ENCODE results near the gene ARID5A. TPM values are rescaled to one million over a fixed set of nuclear protein-coding genes. Genes with fewer than 3 reads are reported as not detected.

The ARID5A gene
- total and polyA plus RNA-seq, 2 of the 13 experiments (the other 11 are each of a cell fraction or from before 2014, with no cell fraction given) = 6.0 to 9.5 TPM

GRCh38 chr2:96502891-96503636 lies 33.5 kb upstream of the ARID5A start (continued):
- no peak for TF ChIP-seq ZNF496 (CRISPR knock-in tag; IDR thresholded peaks at IDR 0.05; ENCODE audit: insufficient replicate concordance)
- no peak for TF ChIP-seq ZNF317 (CRISPR knock-in tag; IDR thresholded peaks at IDR 0.05)
- TF ChIP-seq ZNF225 (CRISPR knock-in tag; IDR thresholded peaks at IDR 0.05) = no peak
- TF ChIP-seq POLR2G (IDR thresholded peaks at IDR 0.05; ENCODE audit: low read depth, low read length) = no peak
- TF ChIP-seq HOXA7 (CRISPR knock-in tag; IDR thresholded peaks at IDR 0.05) = peak; percentile 68; the same call in 1 of the 2 replicates
- no peak for TF ChIP-seq CEBPG (CRISPR knock-in tag; IDR thresholded peaks at IDR 0.05)
- 0 out of 2 replicates have a peak, but pooled peaks have one; percentile 0 for TF ChIP-seq TRAFD1 (CRISPR knock-in tag; IDR thresholded peaks at IDR 0.05; ENCODE audit: borderline replicate concordance)
- peak; percentile 23; the same call in 1 of the 2 replicates for TF ChIP-seq GABPB1 (CRISPR knock-in tag; IDR thresholded peaks at IDR 0.05)
- no peak for TF ChIP-seq NKX3-1 (CRISPR knock-in tag; IDR thresholded peaks at IDR 0.05)
- TF ChIP-seq ZSCAN30 (CRISPR knock-in tag; IDR thresholded peaks at IDR 0.05) = no peak
- TF ChIP-seq ZNF547 (CRISPR knock-in tag; IDR thresholded peaks at IDR 0.05) = no peak
- no peak for TF ChIP-seq ZNF460 (CRISPR knock-in tag; IDR thresholded peaks at IDR 0.05; ENCODE audit: borderline replicate concordance)
- TF ChIP-seq FOXA3 (CRISPR knock-in tag; IDR thresholded peaks at IDR 0.05) = no peak
- TF ChIP-seq NONO (IDR thresholded peaks at IDR 0.05) = no peak
- TF ChIP-seq NONO (CRISPR knock-in tag; conservative IDR thresholded peaks at IDR 0.05) = peak; percentile 48; the same call in 1 of the 2 replicates
- 0 out of 2 replicates have a peak, but pooled peaks have one; percentile 22 for TF ChIP-seq ZNF263 (CRISPR knock-in tag; IDR thresholded peaks at IDR 0.05)
- peak; percentile 13; the same call in 1 of the 2 replicates for TF ChIP-seq ELF1 (CRISPR knock-in tag; IDR thresholded peaks at IDR 0.05)
- peak; percentile 47; the same call in 1 of the 2 replicates for TF ChIP-seq BRD4 (CRISPR knock-in tag; IDR thresholded peaks at IDR 0.05)
- TF ChIP-seq CHD2 (IDR thresholded peaks at IDR 0.05; ENCODE audit: low read depth, low read length) = no peak
- no peak for TF ChIP-seq ZNF556 (CRISPR knock-in tag; IDR thresholded peaks at IDR 0.05; ENCODE audit: borderline replicate concordance)
- no peak for TF ChIP-seq ARHGAP35 (CRISPR knock-in tag; IDR thresholded peaks at IDR 0.05; ENCODE audit: borderline replicate concordance)
- no peak for TF ChIP-seq RARA (CRISPR knock-in tag; IDR thresholded peaks at IDR 0.05)
- TF ChIP-seq ZNF768 (CRISPR knock-in tag; IDR thresholded peaks at IDR 0.05) = no peak
- peak; percentile 50; the same call in 1 of the 2 replicates for TF ChIP-seq ZSCAN21 (CRISPR knock-in tag; IDR thresholded peaks at IDR 0.05; ENCODE audit: borderline replicate concordance)
- no peak for TF ChIP-seq HMGA1 (CRISPR knock-in tag; conservative IDR thresholded peaks at IDR 0.05)
- no peak for TF ChIP-seq ZNF784 (CRISPR knock-in tag; IDR thresholded peaks at IDR 0.05; ENCODE audit: borderline replicate concordance)
- TF ChIP-seq ZNF816 (CRISPR knock-in tag; IDR thresholded peaks at IDR 0.05; ENCODE audit: borderline replicate concordance) = no peak
- no peak for TF ChIP-seq THRA (CRISPR knock-in tag; IDR thresholded peaks at IDR 0.05; ENCODE audit: borderline replicate concordance)
